H1 (cell line): ENCODE results near the gene CHAC1.

Experiments used
- JUN ChIP-seq: IDR thresholded peaks from 2 replicates; pipeline ENCODE4 v1.6.1; 2011; ENCODE audit warnings: low read depth, mild to moderate bottlenecking, improper control_type of control experiment, low read length
- MAFK ChIP-seq: IDR thresholded peaks from 2 replicates; pipeline ENCODE4 v1.6.1; 2012; ENCODE audit warnings: low read depth, mild to moderate bottlenecking, improper control_type of control experiment, low read length
- POLR2AphosphoS5 ChIP-seq: IDR thresholded peaks from 2 replicates; pipeline ENCODE4 v1.6.1; 2011; ENCODE audit warnings: low read depth, low read length
- USF2 ChIP-seq: IDR thresholded peaks from 2 replicates; pipeline ENCODE4 v1.6.1; 2011; ENCODE audit warnings: low read length, improper control_type of control experiment
- YY1 ChIP-seq: IDR thresholded peaks from 2 replicates; pipeline ENCODE4 v1.6.1; 2011; ENCODE audit warnings: low read depth, mild to moderate bottlenecking, low read length
- TF ChIP-seq, protein P1 (sequence below), 3 experiments: IDR thresholded peaks; 1 replicate in 2 of 3; 2 replicates in 1 of 3; pipeline versions ENCODE4 v1.5.1 to v1.6.1; 2011; ENCODE audit warnings: low read length in 3 of 3, mild to moderate bottlenecking in 3 of 3, inconsistent platforms in 2 of 3, low read depth in 1 of 3, moderate library complexity in 1 of 3; ENCODE audit not compliant: insufficient read depth in 1 of 3; ENCODE audit errors: control extremely low read depth in 1 of 3

- TF ChIP-seq JUN (no peak), MAFK (no peak), POLR2AphosphoS5 (no peak), USF2 (no peak), YY1 (no peak)
- TF ChIP-seq, protein P1, sequence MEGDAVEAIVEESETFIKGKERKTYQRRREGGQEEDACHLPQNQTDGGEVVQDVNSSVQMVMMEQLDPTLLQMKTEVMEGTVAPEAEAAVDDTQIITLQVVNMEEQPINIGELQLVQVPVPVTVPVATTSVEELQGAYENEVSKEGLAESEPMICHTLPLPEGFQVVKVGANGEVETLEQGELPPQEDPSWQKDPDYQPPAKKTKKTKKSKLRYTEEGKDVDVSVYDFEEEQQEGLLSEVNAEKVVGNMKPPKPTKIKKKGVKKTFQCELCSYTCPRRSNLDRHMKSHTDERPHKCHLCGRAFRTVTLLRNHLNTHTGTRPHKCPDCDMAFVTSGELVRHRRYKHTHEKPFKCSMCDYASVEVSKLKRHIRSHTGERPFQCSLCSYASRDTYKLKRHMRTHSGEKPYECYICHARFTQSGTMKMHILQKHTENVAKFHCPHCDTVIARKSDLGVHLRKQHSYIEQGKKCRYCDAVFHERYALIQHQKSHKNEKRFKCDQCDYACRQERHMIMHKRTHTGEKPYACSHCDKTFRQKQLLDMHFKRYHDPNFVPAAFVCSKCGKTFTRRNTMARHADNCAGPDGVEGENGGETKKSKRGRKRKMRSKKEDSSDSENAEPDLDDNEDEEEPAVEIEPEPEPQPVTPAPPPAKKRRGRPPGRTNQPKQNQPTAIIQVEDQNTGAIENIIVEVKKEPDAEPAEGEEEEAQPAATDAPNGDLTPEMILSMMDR (IDR thresholded peaks at IDR 0.05; ENCODE audit: control extremely low read depth in 1 of 3, insufficient read depth in 1 of 3, low read depth in 1 of 3, low read length in 3 of 3): peak in 1 of 3 experiments; percentile 2; a peak in 1 of 4 replicates
These were observed 16.3 kb upstream of the CHAC1 start for GRCh38 chr15:40936709-40937666.
